Articular chondrocyte of knee joint (primary cell): ENCODE data around the gene PACS1. TPM values are rescaled to one million over a fixed set of nuclear protein-coding genes. Genes with fewer than 3 reads are reported as not detected.

ENCODE experiments used
- total RNA-seq: library from RNA; depleted of rRNA; stranded (reverse); fragments of >200 nt; gene quantifications from 2 replicates; pipeline ENCODE4 v1.2.3, GENCODE V29; 2012

The PACS1 gene
- 29.5 and 36.6 TPM in 2 replicates for total RNA-seq

GRCh38 chr11:66069715-66070603 is at the start of gene PACS1:
Gene PACS1, plus strand, starts transcription at chr11:66070272. Its CDS starts 215 bp downstream, at chr11:66070487.

GRCh38 chr11:66026017-66026529 is 44.0 kb upstream of the PACS1 start, which contains the start of gene CATSPER1:
Gene CATSPER1, minus strand, starts transcription at chr11:66026479. Its CDS starts 100 bp downstream, at chr11:66026379.

GRCh38 chr11:66048547-66049323 is 21.3 kb upstream of the PACS1 start, which contains the start of gene GAL3ST3:
Gene GAL3ST3, minus strand, starts transcription at chr11:66049161. Its CDS starts 3,746 bp downstream, at chr11:66045415.

GRCh38 chr11:66051766-66052663 is 18.1 kb upstream of the PACS1 start, which contains the start of gene SF3B2:
Gene SF3B2, plus strand, starts transcription at chr11:66052364. Its CDS starts 21 bp downstream, at chr11:66052385.

GRCh38 chr11:66268244-66268951 is 198.3 kb downstream of the PACS1 start, which contains the start of gene RAB1B:
Gene RAB1B, plus strand, starts transcription at chr11:66268639. Its CDS starts 41 bp downstream, at chr11:66268680.

GRCh38 chr11:66277471-66278362 is 207.6 kb downstream of the PACS1 start, which contains the start of gene CNIH2:
Gene CNIH2, plus strand, starts transcription at chr11:66278175. Its CDS starts 282 bp downstream, at chr11:66278457.

GRCh38 chr11:66288671-66289547 is 218.8 kb downstream of the PACS1 start, which contains the start of gene YIF1A:
Gene YIF1A, minus strand, starts transcription at chr11:66289143. Its CDS starts 158 bp downstream, at chr11:66288985.

GRCh38 chr11:66291706-66292542 is 221.9 kb downstream of the PACS1 start, which contains the start of gene TMEM151A:
Gene TMEM151A, plus strand, starts transcription at chr11:66291894. Its CDS starts 120 bp downstream, at chr11:66292014.

Other genes with a start within 250 kb of the PACS1 start
- gene SNX32, start 236.3 kb upstream of the PACS1 start, total RNA-seq, result 1.2 and 2.2 TPM in 2 replicates
- 577 and 633 TPM in 2 replicates for gene CFL1, start 212.1 kb upstream of the PACS1 start, total RNA-seq
- 29.2 and 34.4 TPM in 2 replicates for gene MUS81, start 209.8 kb upstream of the PACS1 start, total RNA-seq
- 102 and 105 TPM in 2 replicates for gene EFEMP2, start 197.5 kb upstream of the PACS1 start, total RNA-seq
- gene CTSW, start 190.4 kb upstream of the PACS1 start, total RNA-seq, result 0.13 TPM in 1 of 2 replicates, not detected in the other
- gene FIBP, start 181.8 kb upstream of the PACS1 start, total RNA-seq, result 130 and 132 TPM in 2 replicates
- 57.9 and 60.6 TPM in 2 replicates for gene CCDC85B, start 179.6 kb upstream of the PACS1 start, total RNA-seq
- gene FOSL1, start 169.9 kb upstream of the PACS1 start, total RNA-seq, result 13.1 and 26.1 TPM in 2 replicates
- gene C11orf68, start 151.2 kb upstream of the PACS1 start, total RNA-seq, result 26.8 and 32.6 TPM in 2 replicates
- gene DRAP1, start 150.8 kb upstream of the PACS1 start, total RNA-seq, result 147 and 149 TPM in 2 replicates
- not detected in 2 replicates for gene TSGA10IP, start 124.8 kb upstream of the PACS1 start, total RNA-seq
- 24.2 and 24.4 TPM in 2 replicates for gene SART1, start 108.5 kb upstream of the PACS1 start, total RNA-seq
- 26.6 and 27.2 TPM in 2 replicates for gene EIF1AD, start 68.1 kb upstream of the PACS1 start, total RNA-seq
- gene BANF1, start 67.8 kb upstream of the PACS1 start, total RNA-seq, result 37.4 and 40.0 TPM in 2 replicates
- gene CST6, start 58.3 kb upstream of the PACS1 start, total RNA-seq, result 3.0 and 7.6 TPM in 2 replicates
- 0.26 and 0.43 TPM in 2 replicates for gene CATSPER1, start 43.8 kb upstream of the PACS1 start, total RNA-seq
- 0.32 TPM in 1 of 2 replicates, not detected in the other for gene GAL3ST3, start 21.1 kb upstream of the PACS1 start, total RNA-seq
- gene SF3B2, start 17.9 kb upstream of the PACS1 start, total RNA-seq, result 116 and 131 TPM in 2 replicates
- 11.1 and 12.5 TPM in 2 replicates for gene KLC2, start 187.4 kb downstream of the PACS1 start, total RNA-seq
- gene RAB1B, start 198.4 kb downstream of the PACS1 start, total RNA-seq, result 74.4 and 77.1 TPM in 2 replicates
- 0.22 TPM in 1 of 2 replicates, not detected in the other for gene CNIH2, start 207.9 kb downstream of the PACS1 start, total RNA-seq
- 99.6 and 122 TPM in 2 replicates for gene YIF1A, start 218.9 kb downstream of the PACS1 start, total RNA-seq
- 0.26 and 0.32 TPM in 2 replicates for gene TMEM151A, start 221.6 kb downstream of the PACS1 start, total RNA-seq
- gene CD248, start 246.8 kb downstream of the PACS1 start, total RNA-seq, result 29.1 and 39.1 TPM in 2 replicates